ENCODE results near the gene LRRC15. TPM values are rescaled to one million over a fixed set of nuclear protein-coding genes. Genes with fewer than 3 reads are reported as not detected.

LRRC15 gene
- total RNA-seq, 1 experiment from 2014 or later: not detected

DNA sequence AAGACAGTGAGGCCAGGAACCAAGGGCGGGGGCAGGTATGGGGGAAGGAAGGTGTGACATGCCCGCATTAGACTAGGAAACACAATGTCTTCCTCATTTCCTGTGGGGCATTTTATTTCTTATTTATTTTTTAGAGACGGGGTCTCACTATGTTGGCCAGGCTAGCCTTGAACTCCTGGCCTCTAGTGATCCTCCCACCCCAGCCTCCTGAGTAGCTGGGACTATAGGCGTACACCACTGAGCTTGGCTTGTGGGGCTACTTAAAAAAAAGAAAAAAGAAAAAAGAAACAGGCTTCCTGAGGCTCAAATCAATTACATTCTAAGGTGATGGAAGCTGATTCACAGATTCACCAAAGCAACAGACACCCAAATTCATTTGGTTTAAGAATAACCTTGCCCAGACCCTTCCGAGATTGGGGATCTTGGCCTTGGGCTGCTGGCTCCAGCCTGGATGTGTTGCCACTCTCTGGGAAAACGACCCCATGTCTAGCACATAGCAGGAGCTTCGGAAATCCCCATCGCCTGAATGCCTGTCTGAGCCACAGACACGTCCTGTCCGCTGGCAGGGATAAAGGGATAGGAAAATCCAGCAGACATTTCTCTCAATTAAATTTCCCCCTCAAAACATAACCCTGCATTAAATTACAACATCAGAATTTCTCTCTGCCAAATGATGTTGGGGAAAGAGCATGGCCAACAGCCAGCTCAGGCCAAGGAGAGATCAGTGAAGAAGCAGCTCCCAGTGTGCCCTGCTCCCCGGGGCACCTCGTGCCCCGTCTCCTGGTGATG lies 31.4 kb downstream of the LRRC15 start:
- H3K4me2 ChIP-seq: no peak overlapping the region
- H3F3A ChIP-seq (ENCODE audit: insufficient read depth, low read depth): peaks cover 1% of the 10 kb centered on the region; the same call in 1 of the 2 replicates
- no peaks in the 10 kb centered on the region for H3K9me3 ChIP-seq (ENCODE audit: insufficient read depth, low read depth)
- H3K27ac ChIP-seq: no peak overlapping the region
- ChIA-PET POLR2A (ENCODE audit: unreplicated experiment) (interaction anchor here (0.7 kb wide), 2 partner anchors 199 to 270 kb away, joined by 3 to 4 read pairs; no protein-coding TSS in a partner anchor), CTCF (interaction anchor here (0.6 kb wide), 1 partner anchor 393 kb away, joined by 4 read pairs; no protein-coding TSS in a partner anchor)
- BruUV-seq (replicated peaks): no TSS peak
- DNase-seq: no peak
- intact Hi-C loops (cut with micrococcal nuclease; ENCODE audit: unreplicated experiment): loop anchor here (10.0 kb wide), 1 partner anchor 927 kb away; no protein-coding TSS in a partner anchor
- H3K4me1 ChIP-seq (replicated peaks; ENCODE audit: insufficient read depth): peaks cover 6% of the 10 kb centered on the region
- H2AFZ ChIP-seq: no peak overlapping the region
- H3K4me3 ChIP-seq: no peak overlapping the region
- H3K79me2 ChIP-seq (ENCODE audit: low read depth): no peaks in the 10 kb centered on the region
- H3K36me3 ChIP-seq (ENCODE audit: low read depth): no peaks in the 10 kb centered on the region
- H3K9me2 ChIP-seq (ENCODE audit: insufficient read depth): no peaks in the 10 kb centered on the region
- no peaks in the 10 kb centered on the region for H3K27me3 ChIP-seq (ENCODE audit: insufficient read depth, low read depth)
- H4K20me1 ChIP-seq (ENCODE audit: insufficient read depth): no peaks in the 10 kb centered on the region
- no peak for TF ChIP-seq EZH2 (IDR thresholded peaks at IDR 0.05; ENCODE audit: low read depth)
- TF ChIP-seq, protein P1, sequence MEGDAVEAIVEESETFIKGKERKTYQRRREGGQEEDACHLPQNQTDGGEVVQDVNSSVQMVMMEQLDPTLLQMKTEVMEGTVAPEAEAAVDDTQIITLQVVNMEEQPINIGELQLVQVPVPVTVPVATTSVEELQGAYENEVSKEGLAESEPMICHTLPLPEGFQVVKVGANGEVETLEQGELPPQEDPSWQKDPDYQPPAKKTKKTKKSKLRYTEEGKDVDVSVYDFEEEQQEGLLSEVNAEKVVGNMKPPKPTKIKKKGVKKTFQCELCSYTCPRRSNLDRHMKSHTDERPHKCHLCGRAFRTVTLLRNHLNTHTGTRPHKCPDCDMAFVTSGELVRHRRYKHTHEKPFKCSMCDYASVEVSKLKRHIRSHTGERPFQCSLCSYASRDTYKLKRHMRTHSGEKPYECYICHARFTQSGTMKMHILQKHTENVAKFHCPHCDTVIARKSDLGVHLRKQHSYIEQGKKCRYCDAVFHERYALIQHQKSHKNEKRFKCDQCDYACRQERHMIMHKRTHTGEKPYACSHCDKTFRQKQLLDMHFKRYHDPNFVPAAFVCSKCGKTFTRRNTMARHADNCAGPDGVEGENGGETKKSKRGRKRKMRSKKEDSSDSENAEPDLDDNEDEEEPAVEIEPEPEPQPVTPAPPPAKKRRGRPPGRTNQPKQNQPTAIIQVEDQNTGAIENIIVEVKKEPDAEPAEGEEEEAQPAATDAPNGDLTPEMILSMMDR (conservative IDR thresholded peaks at IDR 0.05): no peak

DNA sequence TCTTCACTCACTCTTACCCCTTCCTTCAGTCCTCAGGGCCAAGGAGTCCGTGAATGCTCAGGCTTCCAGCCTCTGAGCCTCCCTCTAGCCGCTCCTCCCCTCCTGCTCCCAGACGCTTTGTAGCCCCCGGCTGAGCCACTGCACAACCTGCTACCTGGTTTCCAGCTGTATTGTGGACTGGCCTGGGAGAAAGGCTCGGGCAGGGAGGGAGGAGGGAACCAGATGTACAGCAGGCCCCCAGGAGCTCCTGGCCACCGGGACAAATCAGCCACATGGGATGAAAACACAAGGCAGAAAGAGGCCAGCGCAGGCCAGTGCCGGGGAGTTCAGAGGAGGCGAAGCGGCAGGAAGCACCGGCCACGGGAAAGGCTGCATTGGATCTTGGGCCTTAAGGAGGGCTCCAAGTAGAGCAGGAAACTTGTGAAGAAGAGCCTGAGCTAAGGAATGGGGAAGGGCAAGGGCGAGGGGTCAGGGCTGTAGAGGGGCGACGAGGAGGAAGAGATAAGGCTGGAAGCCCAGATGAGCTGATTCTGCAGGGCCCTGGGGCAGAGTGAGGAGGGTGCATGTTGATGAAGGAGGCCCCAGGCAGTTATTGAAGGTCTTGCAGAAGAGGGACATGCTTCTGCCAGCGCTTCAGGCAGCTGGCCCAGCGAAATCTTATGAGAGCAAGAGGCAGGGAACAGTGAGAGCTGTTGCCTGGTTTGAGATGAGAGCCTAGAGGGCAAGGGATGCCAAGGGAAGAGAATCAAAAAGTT lies 32.8 kb downstream of the LRRC15 start:
- H3K9me3 ChIP-seq (ENCODE audit: insufficient read depth, low read depth): no peaks in the 10 kb centered on the region
- no peaks in the 10 kb centered on the region for H3K9me2 ChIP-seq (ENCODE audit: insufficient read depth)
- no peak overlapping the region for H2AFZ ChIP-seq
- ChIA-PET POLR2A (ENCODE audit: unreplicated experiment) (no interaction called here), CTCF (no interaction called here)
- H3K27me3 ChIP-seq (ENCODE audit: insufficient read depth, low read depth): no peaks in the 10 kb centered on the region
- no peaks in the 10 kb centered on the region for H3K36me3 ChIP-seq (ENCODE audit: low read depth)
- DNase-seq: no peak
- H3K4me2 ChIP-seq: no peak overlapping the region
- no peak overlapping the region for H3K27ac ChIP-seq
- BruUV-seq (replicated peaks): no TSS peak
- peaks cover 10% of the 10 kb centered on the region; the same call in 1 of the 2 replicates for H3F3A ChIP-seq (ENCODE audit: insufficient read depth, low read depth)
- intact Hi-C loops (cut with micrococcal nuclease; ENCODE audit: unreplicated experiment): loop anchor here (10.0 kb wide), 1 partner anchor 928 kb away; no protein-coding TSS in a partner anchor
- H3K4me1 ChIP-seq (replicated peaks; ENCODE audit: insufficient read depth): peaks cover 14% of the 10 kb centered on the region
- no peaks in the 10 kb centered on the region for H3K79me2 ChIP-seq (ENCODE audit: low read depth)
- TF ChIP-seq, protein P1 (conservative IDR thresholded peaks at IDR 0.05): no peak
- no peak for TF ChIP-seq EZH2 (IDR thresholded peaks at IDR 0.05; ENCODE audit: low read depth)
- H3K4me3 ChIP-seq: no peak overlapping the region
- no peaks in the 10 kb centered on the region for H4K20me1 ChIP-seq (ENCODE audit: insufficient read depth)

DNA sequence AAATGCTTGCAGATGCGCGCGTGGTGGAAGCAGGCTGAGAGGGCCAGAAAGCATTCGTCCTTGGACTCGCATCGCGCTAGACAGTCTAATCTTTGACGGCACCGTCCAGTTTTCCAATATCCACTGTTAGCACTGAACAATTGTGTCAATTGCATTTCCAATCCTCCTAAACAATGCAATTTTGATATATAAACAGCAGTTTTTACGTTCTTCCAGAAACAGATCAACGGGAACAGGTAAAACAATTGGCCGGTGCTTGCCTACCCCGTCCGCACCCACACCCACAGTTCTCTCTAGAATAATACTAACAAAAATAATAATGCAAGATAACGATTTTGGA lies 35.6 kb downstream of the LRRC15 start:
- intact Hi-C loops (cut with micrococcal nuclease; ENCODE audit: unreplicated experiment): loop anchor here (1.0 to 10.0 kb wide), 6 partner anchors 70 to 931 kb away; partner anchors contain the start of gene LSG1
- no TSS peak for BruUV-seq (replicated peaks)
- Histone ChIP-seq H4K20me1 (ENCODE audit: insufficient read depth) (no peaks in the 10 kb centered on the region), H3K9me3 (ENCODE audit: insufficient read depth, low read depth) (no peaks in the 10 kb centered on the region), H3K27ac (no peak overlapping the region), H3K4me1 (replicated peaks; ENCODE audit: insufficient read depth) (peaks cover 19% of the 10 kb centered on the region), H3K4me3 (peak overlapping the region; percentile 57; the same call in 1 of the 2 replicates), H3K9me2 (ENCODE audit: insufficient read depth) (no peaks in the 10 kb centered on the region), H3K36me3 (ENCODE audit: low read depth) (no peaks in the 10 kb centered on the region), H3K79me2 (ENCODE audit: low read depth) (no peaks in the 10 kb centered on the region), H2AFZ (peak overlapping the region; percentile 78; the same call in 1 of the 2 replicates), H3F3A (ENCODE audit: insufficient read depth, low read depth) (peaks cover 14% of the 10 kb centered on the region; the same call in 1 of the 2 replicates), H3K27me3 (ENCODE audit: insufficient read depth, low read depth) (no peaks in the 10 kb centered on the region), H3K4me2 (peak overlapping the region; percentile 82)
- no peak for DNase-seq
- POLR2A ChIA-PET (ENCODE audit: unreplicated experiment): interaction anchor here (0.6 kb wide), 2 partner anchors 127 to 261 kb away, joined by 11 to 15 read pairs; no protein-coding TSS in a partner anchor
- TF ChIP-seq, protein P1 (conservative IDR thresholded peaks at IDR 0.05): no peak
- TF ChIP-seq EZH2 (IDR thresholded peaks at IDR 0.05; ENCODE audit: low read depth): no peak
- CTCF ChIA-PET: interaction anchor here (0.6 to 2.0 kb wide), 4 partner anchors 10 to 70 kb away, joined by 3 to 6 read pairs (median 4); no protein-coding TSS in a partner anchor

Measured in PC-9 (cell line).